IPS-11a (cell line): ENCODE data around the gene TMEM11.

ENCODE experiments used
- H3K4me3 ChIP-seq: one replicate; pipeline ENCODE4 v1.5.1; 2013; ENCODE audit warnings: low read depth, low read length, control low read depth

TMEM11 gene

DNA sequence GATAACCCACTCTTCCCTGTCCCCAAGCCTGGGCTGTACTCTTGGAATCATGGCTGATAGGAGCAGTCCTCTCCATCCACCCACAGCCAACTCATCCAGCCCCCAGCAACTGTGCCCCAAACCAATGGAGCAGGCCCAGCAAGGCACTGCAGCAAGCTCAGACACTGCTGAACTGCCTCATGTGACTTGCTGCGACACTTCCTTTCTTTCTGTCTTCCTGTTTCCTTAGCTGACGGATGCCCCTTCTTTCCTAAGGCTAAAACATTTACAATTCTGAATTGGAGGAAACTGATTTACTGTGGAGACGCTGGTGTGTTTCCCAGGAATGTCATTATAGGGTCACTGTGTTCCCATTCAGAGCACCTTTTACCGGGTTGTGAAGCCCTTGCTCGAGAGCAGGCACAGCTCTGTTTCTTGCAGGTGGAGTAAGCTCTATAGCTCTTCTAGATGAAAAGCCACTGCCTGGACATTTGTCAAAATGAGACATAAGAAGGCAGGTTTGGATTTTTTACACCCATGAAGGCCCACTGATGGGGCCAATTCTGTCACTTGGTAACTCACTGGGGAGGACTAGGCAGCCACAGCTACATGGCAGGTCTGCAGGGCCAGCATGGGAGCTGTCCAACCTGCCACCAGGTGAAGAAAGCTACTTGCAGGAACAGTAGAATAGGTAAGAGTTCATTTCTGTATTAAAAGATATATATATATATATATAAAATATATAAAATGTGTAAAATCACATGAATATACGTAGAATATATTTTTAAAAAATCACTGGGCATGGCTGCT, 27.4 kb downstream of the TMEM11 start:
- no peak overlapping the region for H3K4me3 ChIP-seq

DNA sequence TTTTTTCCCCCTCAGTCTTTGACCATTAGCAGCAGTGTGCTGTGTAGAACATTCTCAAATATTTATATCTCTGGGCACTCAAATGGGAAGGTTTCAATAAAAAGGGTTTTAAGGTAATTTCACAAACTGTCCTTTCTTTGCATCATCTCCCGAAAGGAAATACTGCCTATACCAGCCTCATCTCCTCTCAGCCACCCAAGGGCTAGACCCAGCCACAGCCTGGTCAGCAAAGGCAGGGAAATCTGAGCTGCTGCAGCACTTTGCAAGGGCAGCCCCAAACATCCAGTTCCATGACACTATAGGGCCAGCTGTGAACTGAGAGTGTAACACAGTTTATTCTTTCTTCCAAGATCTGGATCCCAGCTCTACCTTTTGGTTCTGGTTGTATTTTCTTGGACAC, 28.9 kb downstream of the TMEM11 start:
- no peak overlapping the region for H3K4me3 ChIP-seq

DNA sequence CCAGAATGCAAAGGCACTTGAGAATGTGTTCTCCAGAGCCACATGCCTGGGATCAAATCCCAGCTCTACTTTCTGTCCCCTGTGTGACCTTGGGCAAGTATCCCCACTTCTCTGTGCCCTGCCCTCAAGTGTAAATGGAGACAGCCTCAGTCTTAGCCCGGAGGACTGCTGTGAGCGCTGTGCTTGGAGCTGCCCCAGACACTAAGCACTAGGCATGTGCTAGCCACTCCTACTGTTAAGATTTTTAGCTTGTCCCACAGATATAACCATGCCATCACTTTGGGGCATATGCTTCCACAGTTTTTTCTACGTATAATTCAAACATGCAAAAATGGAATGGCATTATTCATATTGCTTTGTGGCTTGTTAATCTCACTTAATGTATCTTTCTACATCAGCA, 29.4 kb downstream of the TMEM11 start:
- H3K4me3 ChIP-seq, result no peak overlapping the region

DNA sequence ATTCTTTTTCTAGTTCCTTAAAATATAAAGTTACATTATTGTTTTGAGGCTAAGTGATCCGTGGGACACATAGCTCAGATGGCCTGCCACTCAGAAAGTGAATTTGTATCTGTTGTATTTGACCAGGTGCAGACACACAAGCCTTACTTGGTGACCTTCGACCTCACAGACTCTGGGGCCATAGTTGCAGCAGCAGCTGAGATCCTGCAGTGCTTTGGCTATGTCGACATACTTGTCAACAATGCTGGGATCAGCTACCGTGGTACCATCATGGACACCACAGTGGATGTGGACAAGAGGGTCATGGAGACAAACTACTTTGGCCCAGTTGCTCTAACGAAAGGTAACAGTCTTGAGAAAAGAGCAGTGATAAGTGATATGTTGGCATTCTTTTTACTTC, 30.5 kb downstream of the TMEM11 start:
- no peak overlapping the region for H3K4me3 ChIP-seq

DNA sequence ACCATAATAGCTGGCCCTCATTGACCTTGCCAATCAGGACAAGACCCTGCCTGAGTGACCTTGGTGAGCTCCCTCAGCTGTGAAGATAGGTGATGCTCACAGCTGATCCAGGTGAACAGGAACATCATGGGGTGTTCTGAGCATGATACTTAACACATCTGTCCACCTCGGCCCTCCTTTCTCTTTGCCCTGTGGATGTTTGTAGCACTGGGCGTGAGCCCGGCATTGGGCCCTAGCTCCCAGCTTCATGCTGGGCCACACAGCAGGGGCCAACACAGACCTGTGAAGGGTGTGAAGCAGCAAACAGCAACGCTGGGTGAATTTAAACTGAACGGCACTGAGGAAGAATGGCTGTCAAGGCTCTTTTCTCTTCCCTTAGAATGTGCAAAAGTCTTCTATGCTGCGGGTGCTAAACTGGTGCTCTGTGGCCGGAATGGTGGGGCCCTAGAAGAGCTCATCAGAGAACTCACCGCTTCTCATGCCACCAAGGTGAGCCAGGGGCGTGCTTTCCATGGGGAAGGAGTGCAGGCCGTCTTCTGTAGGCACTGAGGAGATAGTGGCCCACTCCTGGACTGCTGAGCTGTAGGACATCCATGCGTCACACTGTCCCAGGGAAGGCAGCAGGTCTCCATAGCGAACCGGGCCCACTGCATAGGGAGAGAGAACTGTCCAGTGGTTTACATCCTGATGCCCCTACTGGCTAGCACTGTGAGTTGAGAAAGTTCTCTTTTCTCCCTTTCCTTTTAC, 35.9 kb downstream of the TMEM11 start:
- H3K4me3 ChIP-seq, result no peak overlapping the region

DNA sequence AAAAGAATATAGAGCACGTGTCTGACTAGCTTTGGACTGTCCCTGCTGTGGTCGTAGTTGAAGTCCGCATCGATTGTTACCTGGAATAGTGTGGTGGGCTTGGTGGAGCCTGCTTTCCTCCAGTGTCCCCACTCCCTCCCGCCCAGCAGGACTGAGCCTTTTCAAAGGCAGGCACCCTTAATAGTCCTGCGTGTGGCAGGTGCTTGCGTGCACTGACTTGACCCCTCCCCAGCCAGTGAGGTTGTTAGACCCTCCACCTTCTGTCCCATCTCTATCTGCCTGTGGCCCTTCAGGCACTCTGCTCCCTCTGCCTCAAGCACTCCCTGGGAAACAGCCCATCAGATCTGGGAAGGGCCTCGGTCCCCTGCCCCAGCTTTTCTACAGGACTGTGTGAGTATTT, 36.6 kb downstream of the TMEM11 start:
- no peak overlapping the region for H3K4me3 ChIP-seq

DNA sequence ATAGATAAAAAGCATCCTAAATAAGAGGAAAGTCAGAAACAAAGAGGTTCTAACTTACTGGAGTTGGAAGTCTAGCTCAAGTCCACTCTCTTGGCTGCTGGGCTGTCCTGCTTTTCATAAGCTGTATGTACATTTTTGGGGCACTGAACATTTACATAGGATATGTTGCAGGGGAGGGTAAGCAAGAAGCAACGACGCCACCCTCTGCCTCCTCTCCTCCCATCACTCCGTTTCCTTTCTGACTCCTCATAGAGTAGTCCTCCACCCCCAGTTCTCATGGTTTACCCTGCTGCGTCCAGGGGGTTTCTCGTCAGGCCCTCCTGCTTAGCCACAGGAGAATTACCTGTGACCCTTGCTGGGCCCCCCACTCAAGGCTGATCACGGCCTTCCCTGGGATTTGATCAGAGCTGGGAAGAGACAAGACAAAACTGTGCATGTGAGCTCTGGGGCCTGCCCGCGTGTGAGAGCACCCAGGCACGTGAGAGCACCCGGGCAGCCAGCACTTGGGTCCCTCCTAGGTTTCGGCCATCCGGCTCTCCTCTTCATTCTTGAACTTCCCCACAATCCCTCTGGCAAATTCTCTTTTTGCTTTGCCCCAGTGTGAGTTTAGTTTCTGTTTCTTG, 37.1 kb downstream of the TMEM11 start:
- no peak overlapping the region for H3K4me3 ChIP-seq

DNA sequence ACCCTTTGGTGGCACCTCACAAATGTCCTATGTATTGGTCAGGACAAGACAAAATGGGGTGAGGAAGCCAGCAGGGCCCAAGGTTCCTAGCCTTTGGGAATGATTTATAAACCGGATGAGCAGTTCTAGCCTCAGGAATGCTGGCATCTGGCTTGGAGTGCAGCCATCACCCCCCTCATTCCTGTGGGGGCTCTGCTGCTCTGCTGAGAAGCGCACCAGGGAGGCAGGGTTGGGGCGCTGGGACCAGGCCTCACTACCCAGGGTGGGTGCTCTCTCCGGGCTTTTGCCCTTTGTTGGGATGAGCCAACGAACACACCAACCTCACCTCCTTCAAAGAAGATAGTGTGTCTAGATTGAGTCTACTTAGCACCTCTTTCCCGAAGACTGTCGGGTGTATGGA, 39.2 kb downstream of the TMEM11 start:
- H3K4me3 ChIP-seq, result no peak overlapping the region

DNA sequence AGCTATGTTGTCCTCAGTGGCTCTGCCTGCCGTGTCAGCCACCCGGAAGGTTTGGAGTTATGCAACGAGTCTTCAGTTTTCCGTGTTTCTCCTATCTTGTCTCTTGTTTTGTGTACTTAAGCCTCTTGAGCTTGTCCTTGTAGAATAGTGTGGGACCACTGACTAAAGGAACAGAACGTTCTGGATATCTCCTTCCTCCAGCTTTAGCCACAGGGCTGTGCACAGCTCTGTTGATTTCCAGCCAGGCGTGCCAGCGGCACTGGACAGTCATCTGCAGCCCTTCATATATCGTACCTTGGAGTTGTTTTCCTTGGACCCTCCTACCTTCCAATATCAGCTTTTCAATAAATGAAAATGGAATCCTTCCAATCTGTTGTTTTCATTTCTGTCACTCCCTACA, 39.8 kb downstream of the TMEM11 start:
- H3K4me3 ChIP-seq, result no peak overlapping the region

DNA sequence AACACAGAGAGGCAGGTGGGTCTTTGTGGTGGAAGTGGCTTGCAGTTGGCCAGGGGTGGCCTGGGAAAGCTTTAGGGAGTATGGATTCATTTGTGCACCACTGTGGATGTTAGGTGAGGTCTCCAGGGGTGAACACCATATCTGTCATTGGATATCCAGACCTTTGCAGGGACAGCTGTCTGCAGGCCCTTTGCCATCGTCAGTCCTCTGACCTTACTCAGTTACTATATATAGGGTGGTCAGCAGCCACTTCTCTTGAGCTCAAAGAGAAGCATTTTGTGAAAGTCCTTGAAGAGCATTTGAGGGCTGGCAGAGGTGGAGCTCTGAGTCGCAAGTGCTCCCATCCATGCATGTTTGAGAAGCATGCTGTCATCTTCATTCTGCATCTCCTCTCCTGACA, 40.4 kb downstream of the TMEM11 start:
- H3K4me3 ChIP-seq, result no peak overlapping the region

DNA sequence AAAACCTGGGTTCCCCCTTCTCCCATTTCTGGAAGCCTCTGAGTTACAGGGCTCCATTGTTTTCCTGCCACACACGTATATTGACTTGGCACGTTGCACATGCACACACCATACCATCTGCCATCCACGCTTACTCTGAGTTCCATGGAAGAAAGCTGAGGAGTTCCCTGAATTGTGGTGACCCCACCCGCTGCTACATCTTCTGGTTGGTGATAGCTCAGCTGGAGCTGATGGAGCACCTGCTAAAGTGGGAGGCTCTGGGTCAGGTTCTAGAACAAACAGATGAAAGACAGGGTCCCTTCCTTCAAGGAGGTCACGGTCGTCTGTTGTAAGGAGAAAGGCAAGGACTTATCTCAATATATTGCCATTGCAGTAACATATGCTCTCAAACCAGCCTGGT, 41.1 kb downstream of the TMEM11 start:
- no peak overlapping the region for H3K4me3 ChIP-seq

DNA sequence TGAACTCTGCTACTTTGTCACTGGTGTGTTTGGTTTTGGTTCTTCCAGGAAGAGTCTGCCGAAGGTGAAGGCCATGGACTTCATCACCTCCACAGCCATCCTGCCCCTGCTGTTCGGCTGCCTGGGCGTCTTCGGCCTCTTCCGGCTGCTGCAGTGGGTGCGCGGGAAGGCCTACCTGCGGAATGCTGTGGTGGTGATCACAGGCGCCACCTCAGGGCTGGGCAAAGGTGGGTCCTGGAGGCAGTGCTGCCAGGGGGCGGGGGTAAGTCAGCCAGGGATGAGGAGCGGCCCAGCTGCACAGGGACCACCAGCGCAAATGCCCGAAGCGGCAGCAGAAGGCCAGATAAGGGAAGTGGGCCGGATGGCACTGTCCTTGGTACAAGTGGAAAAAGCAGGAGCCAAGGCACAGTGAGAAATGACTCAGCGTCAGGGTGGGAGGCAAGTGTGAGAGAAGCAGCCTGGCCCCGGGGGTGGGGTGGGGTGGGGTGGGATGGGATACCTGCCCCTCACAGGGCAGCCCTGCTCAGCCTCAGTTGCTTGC, 41.9 kb downstream of the TMEM11 start:
- no peak overlapping the region for H3K4me3 ChIP-seq

DNA sequence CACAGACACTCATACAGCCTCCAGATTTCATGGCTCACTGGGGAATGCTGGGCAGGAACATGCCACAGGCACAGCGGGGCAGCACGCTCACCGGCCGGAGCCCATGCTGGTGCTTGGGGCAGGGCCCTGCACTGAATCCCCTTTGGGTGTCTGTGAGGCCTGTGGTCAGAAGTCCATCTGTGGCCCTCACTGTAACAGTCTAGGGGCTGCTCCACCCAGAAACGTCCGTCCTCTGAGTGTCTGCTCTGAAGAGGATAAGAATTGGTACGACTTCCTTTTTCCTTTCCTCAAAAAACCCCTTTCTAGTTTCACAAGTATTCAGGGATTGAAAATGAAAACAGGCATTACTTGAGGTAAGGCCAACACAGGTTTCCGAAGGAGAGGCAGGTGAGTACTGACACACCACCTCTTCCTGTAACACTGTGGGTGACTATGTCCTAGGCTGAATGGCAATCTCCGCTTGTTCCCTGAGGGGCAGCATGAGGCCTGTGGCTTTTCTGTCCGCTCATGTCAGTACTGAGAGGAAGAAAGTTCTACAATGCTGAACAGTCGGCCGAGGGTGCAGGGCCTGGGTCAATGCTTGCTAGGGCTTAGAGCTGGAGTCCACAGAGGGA, 42.5 kb downstream of the TMEM11 start:
- H3K4me3 ChIP-seq, result no peak overlapping the region

DNA sequence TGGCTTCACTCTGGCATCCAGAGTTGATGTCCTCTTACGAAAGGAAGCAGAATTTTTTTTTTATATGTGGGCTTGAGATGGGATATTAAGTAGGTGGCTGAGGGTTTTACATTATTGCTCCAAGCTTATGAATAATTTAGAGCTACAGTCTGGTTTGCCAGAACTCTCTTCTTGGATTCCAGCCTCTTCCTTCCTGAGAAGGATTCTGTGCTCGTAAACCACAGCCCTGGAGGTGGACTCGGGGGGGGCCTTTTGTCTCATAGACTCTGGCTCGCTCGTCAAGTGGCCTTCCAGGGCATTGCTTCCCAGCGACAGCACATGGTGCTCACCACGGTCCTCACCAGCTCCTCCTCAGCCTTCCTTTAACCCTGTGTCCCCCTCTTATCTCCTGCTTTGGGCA, 43.2 kb downstream of the TMEM11 start:
- no peak overlapping the region for H3K4me3 ChIP-seq

DNA sequence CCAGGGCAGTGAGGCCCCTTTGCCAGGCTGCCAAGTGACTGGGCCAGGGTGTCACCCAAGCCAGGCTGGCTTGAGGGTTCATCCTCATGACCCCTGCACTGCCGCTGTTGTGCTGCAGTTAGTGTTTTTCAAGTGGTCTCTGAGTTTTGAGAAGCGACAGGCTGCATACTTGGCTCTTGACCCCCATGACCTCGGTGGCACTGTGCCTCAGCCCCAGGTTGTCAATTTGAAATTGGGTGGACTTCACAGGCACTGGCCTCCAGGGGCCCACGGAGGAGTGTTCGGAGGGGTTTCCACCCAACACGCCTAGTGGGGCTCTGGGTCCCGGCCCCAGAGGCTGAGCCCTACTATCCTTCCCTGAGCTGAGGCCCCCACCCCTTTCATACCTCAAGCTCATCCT, 44.5 kb downstream of the TMEM11 start:
- no peak overlapping the region for H3K4me3 ChIP-seq

DNA sequence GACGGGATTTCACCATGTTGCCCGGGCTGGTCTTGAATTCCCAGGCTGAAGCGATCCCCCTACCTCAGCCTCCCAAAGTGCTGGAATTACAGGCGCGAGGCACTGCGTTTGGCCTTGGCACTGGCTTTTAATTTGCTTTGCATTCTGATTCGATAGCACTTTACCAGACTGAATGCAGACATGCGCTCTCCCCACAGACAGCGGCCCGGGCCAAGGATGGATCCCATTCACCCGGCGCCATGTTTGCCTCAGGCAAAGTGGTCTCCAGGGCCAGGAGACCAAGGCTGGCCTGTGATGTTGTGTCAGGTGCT, 45.5 kb downstream of the TMEM11 start:
- H3K4me3 ChIP-seq, result no peak overlapping the region

DNA sequence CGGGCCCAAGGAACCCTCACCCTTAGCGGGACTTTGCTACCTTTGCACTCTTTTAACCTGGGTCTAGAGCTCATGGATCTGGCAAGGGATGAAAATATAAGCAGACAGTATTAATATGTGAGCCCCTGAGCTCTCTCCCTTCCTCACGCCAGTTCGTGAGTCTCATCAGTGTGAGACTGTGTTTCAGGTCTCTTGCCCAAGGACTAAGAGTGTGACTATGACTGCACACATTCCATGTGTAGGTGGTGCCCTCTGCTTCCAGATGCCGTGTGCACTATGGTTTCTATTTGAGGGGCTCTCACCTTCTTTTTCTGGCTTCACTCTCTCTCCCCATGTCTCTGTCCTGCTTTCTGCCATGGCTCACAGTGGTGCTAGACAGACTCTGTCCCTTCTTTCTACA, 46.7 kb downstream of the TMEM11 start:
- no peak overlapping the region for H3K4me3 ChIP-seq

DNA sequence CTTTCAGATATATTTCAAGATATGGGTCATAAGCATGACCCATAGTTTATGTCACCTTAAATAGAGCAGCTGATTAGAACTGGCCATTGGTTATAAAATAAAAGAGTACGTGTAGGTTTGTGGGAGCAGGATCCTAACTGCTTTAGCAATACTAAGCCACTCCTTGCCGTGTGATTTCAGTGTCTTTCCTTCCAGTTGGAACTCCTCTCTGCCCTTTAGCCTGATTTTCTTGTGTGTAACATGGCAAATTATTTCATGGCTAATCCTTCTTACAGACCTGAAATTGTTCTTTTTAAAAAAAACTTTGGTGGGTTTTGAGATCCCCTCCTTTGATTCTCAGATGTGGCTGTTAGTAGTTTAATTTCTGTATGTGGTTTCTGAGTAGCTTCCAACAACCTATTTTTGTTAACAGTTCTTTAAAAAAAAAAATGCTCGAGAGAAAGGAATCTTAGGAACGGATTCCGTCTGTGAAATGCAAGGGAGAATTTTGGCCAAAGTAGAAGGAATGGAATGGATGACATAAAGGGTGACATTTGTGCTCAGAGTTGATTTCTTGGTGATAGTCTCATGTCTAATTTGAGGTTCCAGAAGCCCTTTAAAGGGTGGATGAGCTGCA, 47.3 kb downstream of the TMEM11 start:
- H3K4me3 ChIP-seq, result no peak overlapping the region

DNA sequence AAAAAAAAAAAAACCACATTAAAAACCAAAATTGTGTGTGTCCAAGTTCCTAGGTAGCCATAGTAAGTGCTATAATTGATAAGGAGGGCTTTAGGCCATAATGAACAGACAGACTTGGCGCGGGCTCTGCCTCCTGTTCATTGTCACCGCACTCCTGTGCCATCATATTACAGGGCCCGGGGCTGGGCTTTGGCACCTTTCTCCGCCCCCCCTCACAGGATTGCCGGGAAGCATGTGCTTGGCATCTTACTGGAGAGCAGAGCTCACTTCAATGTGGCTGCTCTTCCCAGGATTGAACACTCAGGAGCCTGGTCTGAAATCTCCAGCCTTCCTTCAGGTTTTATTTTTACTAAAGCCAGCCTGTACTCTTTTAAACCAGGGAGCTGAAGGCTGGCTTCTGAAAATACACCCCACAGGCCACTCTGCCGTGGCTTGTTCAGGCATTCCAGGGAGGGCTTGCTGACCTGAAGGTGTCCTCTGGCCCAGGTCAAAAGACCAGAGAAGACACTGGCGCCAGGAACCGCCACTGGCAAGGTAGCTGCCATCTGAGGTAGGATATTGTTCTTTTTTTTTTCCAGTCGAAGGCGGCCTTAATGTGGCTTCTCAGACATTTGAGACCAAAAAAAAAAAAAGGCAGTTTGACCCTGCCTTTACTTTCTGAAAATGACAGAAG, 47.9 kb downstream of the TMEM11 start:
- H3K4me3 ChIP-seq, result no peak overlapping the region

DNA sequence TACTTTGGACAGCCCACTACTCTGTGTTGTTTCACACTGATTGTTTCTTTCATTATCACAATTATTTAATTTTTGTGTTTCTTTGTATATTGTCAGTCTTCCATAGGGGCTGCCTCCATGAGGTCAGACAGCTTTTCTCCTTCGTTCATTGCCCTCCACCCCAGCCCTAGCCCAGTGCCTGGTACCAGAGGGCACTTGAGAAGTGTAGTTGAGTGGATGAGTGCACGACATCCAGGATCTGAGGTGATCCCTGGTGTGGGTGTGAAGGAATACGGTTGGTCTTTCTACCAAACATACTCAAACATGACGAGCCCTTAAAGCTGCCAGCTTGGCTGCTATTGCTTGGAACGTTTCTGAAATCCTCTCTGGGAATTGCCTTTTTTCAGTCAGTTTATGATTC, 49.3 kb downstream of the TMEM11 start:
- no peak overlapping the region for H3K4me3 ChIP-seq

DNA sequence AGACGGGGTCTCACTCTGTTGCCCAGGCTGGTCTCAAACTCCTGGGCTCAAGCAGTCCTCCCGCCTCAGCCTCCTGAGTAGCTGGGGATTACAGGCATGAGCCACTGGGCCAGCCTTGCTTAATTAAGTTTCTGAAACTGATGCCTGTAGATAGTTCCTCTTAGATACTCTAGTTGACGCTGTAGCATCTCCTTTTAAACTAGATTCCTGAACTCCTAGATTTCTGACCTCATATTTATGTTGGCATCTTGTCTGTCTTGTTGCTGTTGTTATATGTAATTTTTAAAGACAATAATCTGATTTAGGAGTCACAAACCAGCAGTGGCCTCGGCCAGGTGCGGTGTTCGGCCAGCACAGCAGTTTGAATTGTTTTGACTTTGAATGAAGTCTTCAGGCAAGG, 49.7 kb downstream of the TMEM11 start:
- no peak overlapping the region for H3K4me3 ChIP-seq
